CD4-positive, alpha-beta T cell treated with Interleukin-6 for 4 hours (primary cell): ENCODE measurements around the gene RASSF3.
"Not testable (repeated sequence)": the region's sequence is repeated elsewhere in the genome, so short reads cannot be mapped to it uniquely, and the experiment has no call there.

ENCODE experiments used
- DNase-seq: peaks from one replicate; pipeline ENCODE4 v3.0.0-alpha.2; 2020; ENCODE audit warnings: mixed read lengths

RASSF3 gene

DNA sequence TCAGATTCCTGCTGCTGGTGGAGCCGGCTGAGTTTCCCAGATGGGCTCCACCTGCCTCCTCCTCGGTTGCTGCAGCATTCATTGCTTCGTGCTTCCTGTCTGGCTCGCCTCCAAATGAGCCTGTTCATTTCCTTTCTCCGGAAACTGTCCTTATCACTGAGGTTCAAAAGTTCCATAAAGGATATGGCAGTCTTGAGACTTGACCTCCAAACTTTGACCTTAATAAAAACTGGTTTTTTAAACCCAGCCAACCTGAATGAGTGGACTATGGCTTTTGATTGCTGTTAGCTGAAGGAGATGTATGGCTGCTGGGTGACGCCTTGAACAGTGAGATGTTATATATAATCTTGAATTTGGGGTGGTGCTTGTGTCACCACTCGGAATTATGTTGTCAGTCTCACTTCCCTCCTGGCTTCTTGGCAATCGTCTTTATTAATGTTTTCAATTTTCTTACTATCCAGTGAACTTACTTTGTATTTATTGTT, 62.7 kb downstream of the RASSF3 start:
- DNase-seq: peak; percentile 68

DNA sequence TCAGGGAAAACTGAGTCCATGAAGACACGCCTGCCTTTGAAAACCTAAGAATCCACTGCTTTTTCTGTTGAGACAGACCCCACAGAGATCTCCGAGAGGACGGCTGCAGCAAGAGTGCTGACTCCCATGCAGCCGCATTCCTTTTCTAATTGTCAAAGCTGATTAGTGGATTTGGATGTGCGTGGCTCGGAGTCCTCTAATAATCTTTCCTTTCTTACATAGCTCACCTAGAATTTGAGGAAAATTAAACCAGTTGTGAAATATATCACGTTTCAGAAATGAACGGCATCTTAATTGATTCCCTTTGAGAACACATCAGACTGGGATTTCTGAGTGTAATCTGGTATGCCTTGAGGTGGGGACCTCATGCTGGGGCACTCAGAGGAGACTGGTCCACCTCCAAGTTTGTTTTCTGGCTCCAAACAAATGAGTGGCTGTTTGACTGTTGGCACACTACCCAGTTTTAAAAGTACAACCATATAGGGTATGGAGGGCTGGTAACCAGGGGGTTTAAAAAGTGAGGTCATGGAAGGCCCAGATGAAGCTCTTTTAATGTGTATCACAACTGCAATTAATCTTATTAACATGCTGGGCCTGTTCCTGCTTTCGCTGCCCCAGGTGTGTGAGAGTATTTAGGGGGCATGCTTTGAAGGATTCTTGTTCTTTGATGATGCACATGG, 63.3 kb downstream of the RASSF3 start:
- DNase-seq: no peak

DNA sequence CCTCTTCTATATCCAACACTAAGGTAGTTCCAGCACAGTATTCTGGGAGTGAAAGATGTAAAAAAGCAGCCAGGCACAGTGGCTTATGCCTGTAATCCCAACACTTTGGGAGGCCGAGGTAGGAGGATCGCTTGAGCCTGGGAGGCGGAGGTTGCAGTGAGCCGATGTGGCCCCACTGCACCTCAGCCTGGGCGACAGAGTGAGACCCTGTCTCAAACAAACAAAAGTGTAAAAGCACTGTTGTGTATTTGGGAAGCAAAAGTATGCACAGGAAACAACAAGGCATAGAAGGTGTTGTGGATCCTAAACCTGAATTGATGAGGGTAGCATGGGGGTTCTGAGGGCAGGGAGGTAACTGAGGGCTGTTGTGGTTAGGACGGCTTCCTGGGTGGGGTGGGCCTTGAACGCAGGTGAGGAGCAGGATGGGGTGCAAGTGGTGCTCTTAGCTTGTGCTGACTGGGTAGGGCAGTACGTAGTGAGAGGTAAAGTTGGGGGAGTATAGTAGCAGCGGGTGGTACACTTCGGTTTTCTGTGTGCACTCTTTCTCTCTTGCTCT, 64.2 kb downstream of the RASSF3 start:
- peak; percentile 84 for DNase-seq

DNA sequence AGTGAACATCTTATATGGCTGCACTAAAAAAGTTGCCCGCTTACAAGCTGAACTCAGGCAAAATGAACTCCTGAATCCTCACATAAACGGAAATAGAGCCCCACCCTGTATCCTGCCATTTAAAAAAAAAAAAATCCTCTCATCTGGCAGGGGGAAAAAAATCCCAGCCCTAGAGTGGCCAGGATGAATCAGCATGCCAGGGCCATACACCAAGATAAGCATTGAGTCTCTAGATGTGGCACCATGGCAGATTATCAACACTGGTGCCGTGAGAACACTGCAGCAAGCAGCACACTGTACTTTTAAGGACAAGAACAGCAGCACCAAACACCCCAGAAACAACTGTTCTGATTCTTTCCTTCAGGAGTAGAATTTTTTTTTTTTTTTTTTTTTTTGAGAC, 65.5 kb downstream of the RASSF3 start:
- DNase-seq: peak; percentile 53

DNA sequence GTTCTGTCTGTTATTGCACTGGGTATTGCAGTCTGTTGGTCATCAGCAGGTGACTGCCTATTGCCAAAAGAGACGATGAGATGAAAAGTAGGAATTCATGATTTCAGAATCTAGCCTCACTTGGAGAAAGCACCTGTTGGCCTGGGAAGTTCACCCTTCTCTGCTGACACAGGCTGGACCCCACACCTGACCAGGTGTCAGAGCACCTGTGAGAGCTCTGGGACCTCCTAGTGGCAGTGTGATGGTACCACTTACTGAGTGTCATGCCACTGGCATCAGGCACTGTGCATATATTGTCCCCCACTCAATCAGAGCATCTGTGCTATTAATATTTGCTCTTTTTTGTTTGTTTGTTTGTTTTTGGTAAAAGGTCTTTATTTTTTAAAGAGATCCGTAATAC, 68.0 kb downstream of the RASSF3 start:
- DNase-seq: no peak

DNA sequence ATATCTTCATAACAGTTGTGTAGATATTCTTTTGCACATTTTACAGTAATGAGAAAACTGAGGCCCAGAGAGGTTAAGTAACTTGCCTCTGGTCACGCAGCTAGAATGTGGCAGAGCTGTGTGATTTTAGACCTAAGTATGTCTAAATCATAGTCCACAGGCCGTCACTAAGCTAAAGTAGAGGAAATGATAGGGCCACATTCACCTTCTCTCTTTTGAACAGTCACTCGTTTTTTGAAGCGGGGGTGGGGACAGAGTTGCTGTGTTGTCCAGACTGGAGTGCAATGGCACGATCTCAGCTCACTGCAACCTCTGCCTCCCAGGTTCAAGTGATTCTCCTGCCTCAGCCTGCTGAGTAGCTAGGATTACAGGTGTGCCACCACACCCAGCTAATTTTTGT, 68.5 kb downstream of the RASSF3 start:
- peak; percentile 51 for DNase-seq

DNA sequence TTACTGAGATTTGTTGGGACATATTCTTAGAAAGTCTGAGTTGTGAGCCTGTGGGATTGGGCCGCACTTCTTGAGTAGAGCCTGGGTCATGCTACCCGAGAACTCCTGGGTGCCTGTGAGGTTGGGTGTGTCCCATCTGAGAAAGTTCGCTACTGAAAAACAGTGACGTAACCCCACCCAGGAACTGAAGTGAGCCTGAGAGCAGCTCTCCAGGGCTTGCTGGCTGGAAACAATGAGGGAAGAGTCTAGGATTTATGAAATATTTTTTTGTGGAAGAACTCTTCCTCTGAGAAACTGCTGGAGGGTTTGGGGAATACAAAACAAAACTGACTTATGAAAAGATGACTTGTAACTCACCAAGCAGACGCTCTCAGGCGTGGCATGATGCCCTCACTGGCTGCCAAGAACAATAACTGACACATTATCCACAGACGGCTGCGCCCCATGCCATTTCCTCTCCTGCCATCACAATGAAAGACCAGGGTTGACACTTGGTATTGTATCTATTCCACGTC, 69.2 kb downstream of the RASSF3 start:
- DNase-seq: peak; percentile 78

DNA sequence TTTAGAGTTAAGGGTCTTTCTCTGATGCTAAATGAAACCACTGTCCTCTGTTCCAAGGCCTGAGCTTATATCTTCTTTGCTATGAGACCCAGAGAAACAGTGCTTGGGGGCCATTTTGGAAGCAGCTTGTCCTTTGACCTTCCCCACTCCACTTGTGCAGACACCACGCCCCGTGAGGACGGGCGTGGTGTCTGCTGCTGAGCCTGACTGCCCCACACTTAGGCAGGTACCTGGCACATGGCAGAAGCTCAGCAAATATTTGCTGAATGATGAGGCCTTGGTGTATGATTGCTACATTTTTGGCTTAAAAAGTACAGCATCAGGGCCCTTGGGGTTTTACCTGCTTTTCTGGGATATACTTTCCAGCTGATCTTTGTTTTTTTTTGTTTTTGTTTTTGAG, 69.9 kb downstream of the RASSF3 start:
- DNase-seq: no peak

DNA sequence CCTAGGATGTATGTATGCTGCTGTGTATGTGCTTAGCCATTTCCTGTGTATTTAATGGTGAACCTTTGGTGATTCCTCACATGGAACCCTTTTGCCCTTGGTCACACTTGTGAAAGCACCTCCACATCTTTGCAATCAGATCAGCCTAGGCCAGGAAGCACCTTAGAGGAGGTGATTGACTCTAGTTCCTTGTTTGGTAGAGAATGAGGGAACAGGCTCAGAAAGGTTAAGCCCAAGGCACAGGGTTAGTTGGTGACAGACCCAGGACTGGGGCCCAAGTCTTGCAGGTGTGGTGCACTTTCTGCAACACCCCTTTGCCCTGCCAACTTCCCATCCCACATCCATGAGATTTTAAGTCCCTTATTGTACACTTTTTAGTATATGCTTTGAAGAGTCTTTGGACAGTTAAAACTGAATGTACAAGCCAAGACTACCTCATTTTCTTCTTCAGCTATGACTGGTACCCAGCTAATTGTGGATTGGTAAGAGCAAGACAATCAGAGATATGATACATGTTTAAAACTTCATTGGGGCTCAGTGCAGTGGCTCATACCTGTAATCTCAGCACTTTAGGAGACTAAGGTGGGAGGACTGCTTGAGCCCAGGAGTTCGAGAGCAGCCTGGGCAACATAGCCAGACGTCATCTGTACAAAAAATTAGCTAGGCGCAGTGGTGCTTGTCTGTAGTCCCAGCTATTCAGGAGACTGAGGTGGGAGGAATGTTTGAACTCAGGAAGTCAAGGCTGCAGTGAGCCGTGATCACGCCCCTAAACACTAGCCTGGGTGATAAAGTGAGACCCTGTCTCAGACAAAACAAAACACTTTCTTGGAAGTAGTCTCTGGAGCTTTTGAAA, 71.1 kb downstream of the RASSF3 start:
- peak; percentile 45 for DNase-seq

DNA sequence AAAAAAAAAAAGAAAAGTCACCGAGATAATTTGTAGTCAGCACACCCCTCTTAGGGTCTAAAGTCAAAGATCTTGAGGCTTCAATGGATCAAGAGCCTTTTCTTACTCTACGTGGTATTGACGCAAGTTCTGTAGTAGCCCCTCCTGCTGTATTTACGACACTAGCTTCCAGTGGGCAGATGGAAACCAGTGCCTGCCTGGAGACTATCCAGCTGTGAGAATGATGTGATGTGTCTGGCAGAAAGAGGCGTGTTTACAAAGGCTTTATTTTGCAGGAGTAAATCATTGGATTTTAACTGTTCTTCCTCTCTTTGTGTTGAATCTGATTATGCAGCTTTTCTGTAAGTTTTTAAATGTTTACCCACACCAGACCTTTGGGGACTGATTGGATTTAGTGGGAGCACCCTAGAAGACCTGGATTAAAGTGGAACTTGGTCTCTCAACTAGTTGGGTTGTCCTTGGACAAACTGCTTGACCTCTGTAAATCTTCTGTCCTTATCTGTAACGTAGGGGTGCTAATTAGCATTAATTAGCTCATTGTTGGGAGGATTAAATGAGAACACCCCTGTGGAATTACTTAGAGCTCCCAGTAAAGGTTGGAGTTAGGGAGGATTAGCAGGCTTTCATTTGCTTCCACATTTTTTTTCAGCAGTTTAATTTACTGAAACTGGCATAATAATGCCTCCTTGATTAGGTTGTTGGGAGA, 72.4 kb downstream of the RASSF3 start:
- DNase-seq: no peak

DNA sequence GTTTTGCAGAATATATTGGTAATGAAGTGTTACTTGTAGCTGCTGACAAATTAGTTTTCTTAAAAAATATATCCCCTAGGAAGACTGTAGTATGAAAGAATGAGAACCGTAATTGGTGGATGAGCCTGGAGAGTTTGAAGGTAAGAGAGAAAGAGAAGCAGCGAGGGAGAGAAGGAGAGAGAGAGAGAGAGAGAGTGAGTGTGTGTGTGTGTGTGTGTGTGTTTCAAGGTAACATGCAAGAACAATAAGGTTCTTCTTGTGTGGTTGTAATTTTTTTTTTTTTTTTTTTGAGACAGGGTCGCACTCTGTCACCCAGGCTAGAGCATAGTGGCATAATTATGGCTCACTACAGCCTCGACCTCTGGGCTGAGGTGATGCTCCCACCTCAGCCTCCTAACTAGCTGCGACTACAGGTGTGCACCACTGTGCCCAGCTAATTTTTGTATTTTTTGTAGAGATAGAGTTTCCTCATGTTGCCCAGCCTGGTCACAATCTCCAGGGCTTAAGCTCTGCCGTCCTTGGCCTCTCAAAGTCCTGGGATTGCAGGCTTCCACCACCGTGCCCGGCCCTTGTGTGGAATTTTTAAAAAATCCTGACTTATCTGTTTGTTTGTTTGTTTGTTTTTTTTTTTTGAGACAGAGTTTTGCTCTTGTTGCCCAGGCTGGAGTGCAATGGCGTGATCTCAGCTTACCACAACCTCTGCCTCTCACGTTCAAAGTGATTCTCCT, 73.7 kb downstream of the RASSF3 start:
- DNase-seq: no peak

DNA sequence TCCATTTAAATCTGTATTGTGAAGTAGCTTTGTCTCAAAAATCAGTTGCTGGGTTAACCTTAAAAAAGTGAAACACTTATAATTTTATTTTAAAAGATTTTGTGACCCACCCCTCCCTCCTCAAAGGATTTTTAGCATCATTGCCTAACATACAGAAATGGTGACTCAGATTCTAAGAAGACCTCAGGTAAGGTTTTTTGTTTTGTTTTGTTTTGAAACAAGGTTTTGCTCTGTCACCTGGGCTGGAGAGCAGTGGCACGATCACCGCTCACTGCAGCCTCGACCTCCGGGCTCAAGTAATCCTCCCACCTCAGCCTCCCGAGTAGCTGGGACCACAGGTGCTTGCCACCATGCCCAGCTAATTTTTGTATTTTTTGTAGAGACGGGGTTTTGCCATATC, 74.8 kb downstream of the RASSF3 start:
- DNase-seq: peak; percentile 52

DNA sequence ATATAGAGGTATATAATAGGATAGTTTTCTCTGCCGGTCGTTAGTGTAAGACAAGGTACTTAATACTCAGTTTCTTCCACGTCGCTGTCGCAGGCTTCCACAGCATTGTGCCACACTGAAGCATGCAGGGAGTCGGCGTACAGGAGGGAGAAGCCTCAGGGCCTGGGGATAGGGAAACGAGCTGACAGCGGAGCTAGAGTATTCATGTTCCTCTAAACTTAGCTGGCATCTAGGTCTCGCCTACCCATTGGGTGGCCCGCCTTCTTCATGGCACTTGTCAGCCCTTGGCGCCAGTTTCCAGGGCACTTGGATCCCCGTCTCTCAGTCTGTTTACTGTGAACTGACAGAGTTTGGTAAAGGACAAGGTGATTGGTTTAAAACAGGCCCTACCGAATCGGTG, 75.3 kb downstream of the RASSF3 start:
- no peak for DNase-seq

DNA sequence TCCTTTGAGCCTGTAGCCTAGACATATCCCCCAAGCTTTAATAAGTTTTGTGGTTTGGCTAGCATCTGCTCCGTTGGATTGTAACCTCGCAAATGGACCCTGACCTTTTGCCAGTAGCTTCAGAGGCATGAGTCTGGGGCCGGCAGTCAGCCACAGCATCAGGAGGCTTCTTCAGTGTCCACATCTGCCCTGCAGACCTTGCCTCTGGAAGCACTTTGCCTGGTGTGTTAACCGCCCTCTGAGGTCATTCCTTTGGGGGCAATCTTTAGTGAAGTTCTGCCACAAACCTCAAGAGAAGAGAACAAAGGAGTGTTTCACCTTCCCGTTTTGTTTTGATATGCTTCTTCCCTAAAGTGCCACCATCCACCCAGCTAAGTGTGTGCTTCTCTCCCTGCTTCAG, 77.5 kb downstream of the RASSF3 start:
- no peak for DNase-seq

DNA sequence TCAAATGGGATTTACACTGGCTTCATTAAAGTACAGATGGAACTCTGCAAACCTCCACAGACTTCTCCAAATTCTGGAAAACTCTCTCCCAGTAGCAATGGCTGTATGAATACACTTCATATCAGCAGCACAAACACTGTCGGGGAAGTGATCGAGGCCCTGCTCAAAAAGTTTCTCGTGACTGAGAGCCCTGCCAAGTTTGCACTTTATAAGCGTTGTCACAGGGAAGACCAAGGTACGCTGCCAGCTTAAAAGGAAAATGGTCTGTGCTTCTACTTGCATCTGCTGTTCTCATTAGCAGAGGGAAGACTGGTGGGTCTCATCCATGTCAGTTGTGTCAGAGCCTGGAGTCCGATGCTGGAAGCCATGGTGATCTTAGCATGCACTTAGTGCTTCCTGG, 77.9 kb downstream of the RASSF3 start:
- peak; percentile 50 for DNase-seq

DNA sequence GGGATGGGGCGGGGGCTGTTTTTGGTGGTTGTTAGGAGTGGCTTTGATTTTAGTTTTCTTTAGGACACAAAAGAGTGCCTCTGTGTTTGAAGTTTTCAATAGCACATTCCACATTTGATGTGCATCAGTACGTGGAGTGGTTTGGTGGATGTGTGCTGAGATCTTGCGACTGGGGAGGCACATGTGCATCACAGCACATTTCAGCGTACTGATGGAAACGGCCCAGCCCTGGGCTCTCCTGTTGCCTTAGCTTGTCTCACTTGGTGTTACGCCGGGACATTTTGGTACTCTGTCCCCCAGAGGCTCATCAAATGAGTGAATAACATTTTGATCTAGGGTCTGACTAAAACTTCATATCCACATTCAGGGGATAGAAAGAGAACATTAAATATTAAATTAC, 78.4 kb downstream of the RASSF3 start:
- no peak for DNase-seq

DNA sequence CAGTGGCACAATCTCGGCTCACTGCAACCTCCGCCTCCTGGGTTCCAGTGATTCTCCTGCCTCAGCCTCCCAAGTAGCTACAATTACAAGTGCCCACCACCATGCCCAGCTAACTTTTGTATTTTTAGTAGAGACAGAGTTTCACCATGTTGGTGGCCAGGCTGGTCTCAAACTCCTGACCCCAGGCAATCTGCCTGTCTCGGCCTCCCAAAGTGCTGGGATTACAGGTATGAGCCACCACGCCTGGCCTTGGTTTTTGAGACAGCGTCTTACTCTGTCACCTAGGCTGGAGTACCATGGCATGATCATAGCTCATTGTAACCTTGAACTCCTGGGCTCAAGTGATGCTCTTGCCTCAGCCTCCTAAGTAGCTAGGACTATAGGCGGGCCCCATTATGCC, 79.9 kb downstream of the RASSF3 start:
- not testable (repeated sequence) for DNase-seq

DNA sequence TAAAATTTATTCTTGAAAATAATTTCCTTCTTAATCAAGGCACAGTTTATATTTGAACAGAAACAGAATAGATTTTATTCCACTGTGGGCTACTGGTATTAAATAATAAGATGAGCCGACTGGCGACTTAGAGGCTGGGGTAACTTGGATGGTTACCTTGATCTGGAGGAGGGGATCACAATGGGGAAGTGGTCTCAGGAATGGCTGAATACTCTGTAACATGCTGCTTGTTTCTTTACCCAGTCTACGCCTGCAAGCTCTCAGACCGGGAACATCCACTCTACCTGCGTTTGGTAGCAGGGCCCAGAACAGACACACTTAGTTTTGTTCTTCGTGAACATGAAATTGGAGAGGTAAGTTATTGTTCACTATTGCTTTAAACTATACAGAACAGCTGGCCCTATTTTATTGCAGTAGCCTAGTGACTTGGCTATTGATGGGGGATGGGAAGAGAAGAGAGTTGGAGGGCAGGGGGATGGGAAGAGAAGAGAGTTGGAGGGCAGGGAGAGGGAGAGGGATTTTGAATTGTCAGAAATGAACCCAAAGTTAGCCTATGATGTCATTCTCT, 81.0 kb downstream of the RASSF3 start:
- DNase-seq: no peak

DNA sequence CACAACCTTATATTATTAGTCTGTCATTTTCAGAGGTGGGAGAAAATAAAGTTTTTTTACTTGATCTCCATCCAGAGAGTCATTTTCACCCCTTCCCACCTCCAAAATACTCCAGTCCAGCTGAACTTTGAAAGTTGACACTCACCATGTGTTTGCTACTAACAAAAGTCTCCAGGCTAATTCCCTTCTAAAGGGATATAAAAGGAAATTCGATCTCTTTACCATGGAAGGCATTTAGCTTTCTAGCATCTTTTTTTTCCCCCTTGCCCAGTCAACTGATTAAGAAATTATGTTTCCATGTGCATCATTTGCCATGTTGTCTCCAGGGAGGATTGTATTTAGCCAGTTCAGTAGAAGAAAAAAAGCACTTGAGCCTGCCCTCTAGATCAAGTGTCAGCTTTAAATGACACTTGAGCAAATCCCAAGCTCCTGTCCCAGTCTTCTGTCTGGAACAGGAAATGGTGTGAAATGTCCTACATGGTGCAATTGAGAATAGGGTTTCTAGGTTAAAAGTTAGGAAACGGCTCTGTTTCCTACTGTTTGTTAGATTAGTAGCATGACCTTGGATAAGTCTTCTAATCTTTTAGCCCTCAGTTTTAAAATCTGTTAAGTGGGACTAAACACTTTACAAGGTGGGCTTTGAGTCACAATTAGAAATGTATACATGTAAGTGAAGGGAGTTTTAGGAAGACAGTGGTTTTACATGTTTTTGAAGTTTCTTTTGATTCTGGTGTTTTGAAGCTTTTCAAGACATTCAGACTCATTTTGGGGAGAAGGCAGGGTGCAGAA, 81.7 kb downstream of the RASSF3 start:
- DNase-seq: no peak

DNA sequence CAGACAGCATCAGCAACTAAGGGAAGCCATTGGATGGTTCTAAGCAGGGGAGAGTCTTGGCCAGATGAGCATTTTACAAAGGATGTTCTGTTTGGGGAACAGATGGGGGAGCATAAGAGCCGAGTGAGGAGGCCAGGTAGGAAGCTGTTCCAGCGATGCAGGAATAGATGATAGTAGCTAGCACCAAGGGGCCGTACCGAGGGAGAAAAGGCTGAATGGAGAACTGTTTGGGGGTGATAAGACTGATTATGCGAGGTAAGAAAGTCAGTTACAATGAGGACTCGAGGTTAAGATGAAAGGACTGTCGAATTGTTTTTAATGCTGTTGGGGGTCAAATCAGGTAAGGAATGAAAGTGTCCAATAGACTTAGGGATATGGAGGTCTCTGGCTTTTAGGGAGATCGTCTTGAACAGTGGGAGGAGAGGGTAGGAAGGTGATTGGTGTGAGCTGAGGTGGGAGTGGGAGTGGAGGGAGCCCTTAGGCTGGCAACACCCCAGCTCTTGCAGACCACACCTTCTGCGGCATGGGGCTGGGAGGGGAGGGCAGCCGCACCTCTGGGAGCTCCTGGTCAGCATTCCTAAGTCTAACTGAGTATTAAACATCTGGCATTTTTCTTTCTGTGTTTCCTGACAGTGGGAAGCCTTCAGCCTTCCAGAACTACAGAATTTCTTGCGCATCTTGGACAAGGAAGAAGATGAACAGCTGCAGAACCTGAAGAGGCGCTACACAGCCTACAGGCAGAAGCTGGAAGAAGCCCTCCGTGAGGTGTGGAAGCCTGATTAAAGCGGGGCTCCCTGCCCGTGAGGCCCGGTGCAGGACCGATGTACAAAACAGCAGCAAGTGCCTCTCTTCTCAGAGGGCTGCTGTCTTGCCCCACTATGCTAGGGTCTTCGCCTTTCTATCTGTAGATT, 84.1 kb downstream of the RASSF3 start:
- no peak for DNase-seq
